ENCODE data around the gene DGUOK. TPM values are rescaled to one million over a fixed set of nuclear protein-coding genes. Genes with fewer than 3 reads are reported as not detected.

DGUOK gene
- total and polyA plus RNA-seq, 4 donors, result 19.6 to 49.7 (median 28.3) TPM

DNA sequence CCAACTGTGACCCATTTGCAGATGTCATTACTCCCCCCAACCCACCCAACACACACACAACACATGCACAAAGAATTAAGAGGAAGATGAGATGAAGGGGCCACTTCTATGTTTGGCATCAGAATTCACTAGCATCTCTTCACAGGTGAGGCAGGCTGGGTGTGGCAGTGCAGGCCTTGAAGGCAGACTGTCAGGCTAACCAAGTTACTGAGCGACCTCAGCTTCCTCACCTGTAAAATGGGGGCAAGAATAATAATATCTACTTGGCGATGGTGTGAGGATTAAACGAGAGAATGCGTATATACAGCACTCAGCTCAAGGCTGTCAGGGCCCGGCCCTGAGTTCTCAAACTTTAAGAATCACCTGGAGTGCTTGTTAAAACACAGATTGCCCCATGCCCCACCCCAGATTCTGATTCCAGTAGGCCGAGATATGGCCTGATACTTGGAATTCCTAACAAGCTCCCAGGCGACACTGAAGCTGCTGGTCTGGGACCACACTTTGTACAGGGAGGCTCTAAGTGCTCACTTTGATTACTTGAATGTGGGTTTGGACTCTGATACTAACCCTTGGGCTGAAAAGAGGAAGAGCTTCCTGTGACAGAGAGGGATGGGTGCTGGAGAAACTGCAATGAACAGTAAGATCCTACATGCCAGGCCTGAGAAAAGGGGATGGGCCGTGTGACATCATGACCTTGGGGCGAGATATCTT, 32.8 kb upstream of the DGUOK start:
- H3K9ac ChIP-seq (ENCODE audit: low read depth in 1 of 2, low read length in 2 of 2), result no peak overlapping the region
- TF ChIP-seq SP1 (IDR thresholded peaks at IDR 0.05) (no peak), EGR1 (IDR thresholded peaks at IDR 0.05; ENCODE audit: low read depth in 2 of 2) (no peak), TAF1 (conservative IDR thresholded peaks at IDR 0.05) (no peak), GABPA (IDR thresholded peaks at IDR 0.05 in 1 of 2, conservative IDR thresholded peaks at IDR 0.05 in 1 of 2) (no peak), JUND (IDR thresholded peaks at IDR 0.05) (no peak), YY1 (IDR thresholded peaks at IDR 0.05) (no peak), NR2F2 (IDR thresholded peaks at IDR 0.05) (no peak), HNF4A (conservative IDR thresholded peaks at IDR 0.05) (no peak)
- TF ChIP-seq, protein P1, sequence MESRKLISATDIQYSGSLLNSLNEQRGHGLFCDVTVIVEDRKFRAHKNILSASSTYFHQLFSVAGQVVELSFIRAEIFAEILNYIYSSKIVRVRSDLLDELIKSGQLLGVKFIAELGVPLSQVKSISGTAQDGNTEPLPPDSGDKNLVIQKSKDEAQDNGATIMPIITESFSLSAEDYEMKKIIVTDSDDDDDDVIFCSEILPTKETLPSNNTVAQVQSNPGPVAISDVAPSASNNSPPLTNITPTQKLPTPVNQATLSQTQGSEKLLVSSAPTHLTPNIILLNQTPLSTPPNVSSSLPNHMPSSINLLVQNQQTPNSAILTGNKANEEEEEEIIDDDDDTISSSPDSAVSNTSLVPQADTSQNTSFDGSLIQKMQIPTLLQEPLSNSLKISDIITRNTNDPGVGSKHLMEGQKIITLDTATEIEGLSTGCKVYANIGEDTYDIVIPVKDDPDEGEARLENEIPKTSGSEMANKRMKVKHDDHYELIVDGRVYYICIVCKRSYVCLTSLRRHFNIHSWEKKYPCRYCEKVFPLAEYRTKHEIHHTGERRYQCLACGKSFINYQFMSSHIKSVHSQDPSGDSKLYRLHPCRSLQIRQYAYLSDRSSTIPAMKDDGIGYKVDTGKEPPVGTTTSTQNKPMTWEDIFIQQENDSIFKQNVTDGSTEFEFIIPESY (IDR thresholded peaks at IDR 0.05), result no peak
- TF ChIP-seq, protein P2, sequence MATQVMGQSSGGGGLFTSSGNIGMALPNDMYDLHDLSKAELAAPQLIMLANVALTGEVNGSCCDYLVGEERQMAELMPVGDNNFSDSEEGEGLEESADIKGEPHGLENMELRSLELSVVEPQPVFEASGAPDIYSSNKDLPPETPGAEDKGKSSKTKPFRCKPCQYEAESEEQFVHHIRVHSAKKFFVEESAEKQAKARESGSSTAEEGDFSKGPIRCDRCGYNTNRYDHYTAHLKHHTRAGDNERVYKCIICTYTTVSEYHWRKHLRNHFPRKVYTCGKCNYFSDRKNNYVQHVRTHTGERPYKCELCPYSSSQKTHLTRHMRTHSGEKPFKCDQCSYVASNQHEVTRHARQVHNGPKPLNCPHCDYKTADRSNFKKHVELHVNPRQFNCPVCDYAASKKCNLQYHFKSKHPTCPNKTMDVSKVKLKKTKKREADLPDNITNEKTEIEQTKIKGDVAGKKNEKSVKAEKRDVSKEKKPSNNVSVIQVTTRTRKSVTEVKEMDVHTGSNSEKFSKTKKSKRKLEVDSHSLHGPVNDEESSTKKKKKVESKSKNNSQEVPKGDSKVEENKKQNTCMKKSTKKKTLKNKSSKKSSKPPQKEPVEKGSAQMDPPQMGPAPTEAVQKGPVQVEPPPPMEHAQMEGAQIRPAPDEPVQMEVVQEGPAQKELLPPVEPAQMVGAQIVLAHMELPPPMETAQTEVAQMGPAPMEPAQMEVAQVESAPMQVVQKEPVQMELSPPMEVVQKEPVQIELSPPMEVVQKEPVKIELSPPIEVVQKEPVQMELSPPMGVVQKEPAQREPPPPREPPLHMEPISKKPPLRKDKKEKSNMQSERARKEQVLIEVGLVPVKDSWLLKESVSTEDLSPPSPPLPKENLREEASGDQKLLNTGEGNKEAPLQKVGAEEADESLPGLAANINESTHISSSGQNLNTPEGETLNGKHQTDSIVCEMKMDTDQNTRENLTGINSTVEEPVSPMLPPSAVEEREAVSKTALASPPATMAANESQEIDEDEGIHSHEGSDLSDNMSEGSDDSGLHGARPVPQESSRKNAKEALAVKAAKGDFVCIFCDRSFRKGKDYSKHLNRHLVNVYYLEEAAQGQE (IDR thresholded peaks at IDR 0.05), result no peak
- no peaks in the 10 kb centered on the region for H3K36me3 ChIP-seq (ENCODE audit: control insufficient read depth in 4 of 4, insufficient read depth in 3 of 4, low read depth in 1 of 4, low read length in 3 of 4)
- WGBS, result 87% methylated on average over 9 of the region's 9 CpGs
- DNase-seq (ENCODE audit: low spot score), result no peak
- H3K4me1 ChIP-seq (ENCODE audit: control insufficient read depth in 4 of 4, insufficient read depth in 4 of 4, low read length in 3 of 4), result no peaks in the 10 kb centered on the region
- H3K27ac ChIP-seq (ENCODE audit: low read depth in 1 of 2, low read length in 2 of 2), result no peak overlapping the region
- no peaks in the 10 kb centered on the region for H3K27me3 ChIP-seq (ENCODE audit: control insufficient read depth in 4 of 4, insufficient read depth in 4 of 4, low read length in 3 of 4)
- no peaks in the 10 kb centered on the region for H3K9me3 ChIP-seq (ENCODE audit: control insufficient read depth in 4 of 4, low read length in 3 of 4)
- H3K4me3 ChIP-seq (ENCODE audit: low read depth in 1 of 3, low read length in 3 of 3), result no peak overlapping the region

DNA sequence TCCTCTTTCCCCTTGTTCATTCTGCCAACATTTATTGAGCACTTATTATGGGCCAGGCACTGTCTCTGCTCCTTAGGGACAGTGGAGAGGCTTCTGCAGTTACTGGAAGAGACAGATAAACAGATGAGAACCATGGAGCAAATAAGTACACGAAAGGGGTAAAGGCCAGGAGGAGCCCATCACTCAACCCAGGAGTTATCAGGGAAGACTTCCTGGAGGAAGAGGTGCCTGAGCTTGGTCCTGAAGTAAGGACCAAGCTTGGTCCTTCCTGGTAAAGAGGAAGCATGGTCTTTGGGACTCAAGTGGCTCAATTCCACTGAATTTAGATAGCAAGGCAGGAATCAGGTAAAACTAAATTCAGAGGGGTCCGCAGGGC, 32.2 kb upstream of the DGUOK start:
- H3K27me3 ChIP-seq (ENCODE audit: control insufficient read depth in 4 of 4, insufficient read depth in 4 of 4, low read length in 3 of 4), result no peaks in the 10 kb centered on the region
- H3K36me3 ChIP-seq (ENCODE audit: control insufficient read depth in 4 of 4, insufficient read depth in 3 of 4, low read depth in 1 of 4, low read length in 3 of 4), result no peaks in the 10 kb centered on the region
- no peak for DNase-seq (ENCODE audit: low spot score)
- 89% methylated on average over 2 of the region's 2 CpGs for WGBS
- no peaks in the 10 kb centered on the region for H3K9me3 ChIP-seq (ENCODE audit: control insufficient read depth in 4 of 4, low read length in 3 of 4)
- H3K9ac ChIP-seq (ENCODE audit: low read depth in 1 of 2, low read length in 2 of 2), result no peak overlapping the region
- H3K4me3 ChIP-seq (ENCODE audit: low read depth in 1 of 3, low read length in 3 of 3), result no peak overlapping the region
- H3K27ac ChIP-seq (ENCODE audit: low read depth in 1 of 2, low read length in 2 of 2), result no peak overlapping the region
- no peaks in the 10 kb centered on the region for H3K4me1 ChIP-seq (ENCODE audit: control insufficient read depth in 4 of 4, insufficient read depth in 4 of 4, low read length in 3 of 4)
- no peak for TF ChIP-seq YY1 (IDR thresholded peaks at IDR 0.05)
- no peak for TF ChIP-seq FOXA2 (IDR thresholded peaks at IDR 0.05)
- TF ChIP-seq, protein P1 (IDR thresholded peaks at IDR 0.05), result no peak
- no peak for TF ChIP-seq HNF4G (IDR thresholded peaks at IDR 0.05)
- TF ChIP-seq JUND (IDR thresholded peaks at IDR 0.05), result no peak
- TF ChIP-seq, protein P2 (IDR thresholded peaks at IDR 0.05), result no peak
- TF ChIP-seq MAX (IDR thresholded peaks at IDR 0.05), result no peak
- TF ChIP-seq EGR1 (IDR thresholded peaks at IDR 0.05; ENCODE audit: low read depth in 2 of 2), result no peak
- no peak for TF ChIP-seq NR2F2 (IDR thresholded peaks at IDR 0.05)
- no peak for TF ChIP-seq RAD21 (IDR thresholded peaks at IDR 0.05)
- TF ChIP-seq TAF1 (conservative IDR thresholded peaks at IDR 0.05), result no peak
- no peak for TF ChIP-seq SP1 (IDR thresholded peaks at IDR 0.05)
- no peak for TF ChIP-seq FOXA1 (IDR thresholded peaks at IDR 0.05)
- TF ChIP-seq RXRA (IDR thresholded peaks at IDR 0.05), result no peak
- TF ChIP-seq, protein P3, sequence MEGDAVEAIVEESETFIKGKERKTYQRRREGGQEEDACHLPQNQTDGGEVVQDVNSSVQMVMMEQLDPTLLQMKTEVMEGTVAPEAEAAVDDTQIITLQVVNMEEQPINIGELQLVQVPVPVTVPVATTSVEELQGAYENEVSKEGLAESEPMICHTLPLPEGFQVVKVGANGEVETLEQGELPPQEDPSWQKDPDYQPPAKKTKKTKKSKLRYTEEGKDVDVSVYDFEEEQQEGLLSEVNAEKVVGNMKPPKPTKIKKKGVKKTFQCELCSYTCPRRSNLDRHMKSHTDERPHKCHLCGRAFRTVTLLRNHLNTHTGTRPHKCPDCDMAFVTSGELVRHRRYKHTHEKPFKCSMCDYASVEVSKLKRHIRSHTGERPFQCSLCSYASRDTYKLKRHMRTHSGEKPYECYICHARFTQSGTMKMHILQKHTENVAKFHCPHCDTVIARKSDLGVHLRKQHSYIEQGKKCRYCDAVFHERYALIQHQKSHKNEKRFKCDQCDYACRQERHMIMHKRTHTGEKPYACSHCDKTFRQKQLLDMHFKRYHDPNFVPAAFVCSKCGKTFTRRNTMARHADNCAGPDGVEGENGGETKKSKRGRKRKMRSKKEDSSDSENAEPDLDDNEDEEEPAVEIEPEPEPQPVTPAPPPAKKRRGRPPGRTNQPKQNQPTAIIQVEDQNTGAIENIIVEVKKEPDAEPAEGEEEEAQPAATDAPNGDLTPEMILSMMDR (IDR thresholded peaks at IDR 0.05; ENCODE audit: low read depth, low read length, missing input control), result no peak
- no peak for TF ChIP-seq GABPA (IDR thresholded peaks at IDR 0.05 in 1 of 2, conservative IDR thresholded peaks at IDR 0.05 in 1 of 2)
- TF ChIP-seq HNF4A (conservative IDR thresholded peaks at IDR 0.05), result no peak

All from liver (tissue), 9 donors.